OCI-LY7 (cell line): Measurements from ENCODE around the gene TUSC2. TPM values are rescaled to one million over a fixed set of nuclear protein-coding genes. Genes with fewer than 3 reads are reported as not detected.

Experiments
- BruUV-seq: library from RNA; stranded (reverse); fragments of 400-500 nt; replicated peaks from 2 replicates; lab custom pipeline; 2021; lab: Mats Ljungman, UMichigan
- CTCF ChIA-PET: fragments of 300-600 bp; sonication (Branson Sonifier 250); formaldehyde crosslinking; loops from one replicate; lab custom pipeline; 2022; ENCODE audit warnings: antibody characterized with exemption; ENCODE audit not compliant: unreplicated experiment; lab: Charles Lee
- POLR2A ChIA-PET: fragments of 300-600 bp; sonication (Branson Sonifier 250); formaldehyde crosslinking; loops from one replicate; lab custom pipeline; 2022; ENCODE audit warnings: antibody characterized with exemption; lab: Charles Lee
- DNase-seq: peaks from one replicate; pipeline ENCODE4 v3.0.0-alpha.2; 2015; ENCODE audit warnings: low spot score
- H2AFZ ChIP-seq: fragments of 200-600 bp; sonication (generic), shearing (Covaris generic); 2 replicates; pipeline ENCODE4 v1.6.1; 2014; ENCODE audit warnings: mild to moderate bottlenecking, antibody characterized with exemption, low read length, moderate library complexity
- H3K27ac ChIP-seq: fragments of 200-600 bp; sonication (generic); 2 replicates; pipeline ENCODE4 v1.5.1; 2014; ENCODE audit warnings: mixed run types, low read depth, mild to moderate bottlenecking, moderate library complexity, low read length, inconsistent platforms; ENCODE audit not compliant: poor library complexity, severe bottlenecking
- H3K36me3 ChIP-seq: fragments of 200-600 bp; sonication (generic); 2 replicates; pipeline ENCODE4 v1.6.1; 2014; ENCODE audit warnings: mild to moderate bottlenecking, antibody characterized with exemption, low read length, moderate library complexity, mixed read lengths; ENCODE audit not compliant: insufficient read depth
- H3K4me1 ChIP-seq: fragments of 200-600 bp; sonication (generic); 2 replicates; pipeline ENCODE4 v1.5.1; 2014; ENCODE audit warnings: mild to moderate bottlenecking, low read length; ENCODE audit not compliant: insufficient read depth, poor library complexity, severe bottlenecking
- H3K4me2 ChIP-seq: fragments of 200-600 bp; sonication (generic); 2 replicates; pipeline ENCODE4 v1.6.1; 2014; ENCODE audit warnings: mild to moderate bottlenecking, low read length
- H3K4me3 ChIP-seq: fragments of 200-600 bp; sonication (generic); 2 replicates; pipeline ENCODE4 v1.5.1; 2014; ENCODE audit warnings: mild to moderate bottlenecking, low read depth, low read length; ENCODE audit not compliant: poor library complexity, severe bottlenecking
- H3K79me2 ChIP-seq: fragments of 200-600 bp; sonication (generic); 2 replicates; pipeline ENCODE4 v1.6.1; 2016; ENCODE audit warnings: low read depth, mild to moderate bottlenecking, low read length, moderate library complexity, mixed read lengths; ENCODE audit not compliant: insufficient read depth
- H3K9me2 ChIP-seq: fragments of 200-600 bp; sonication (generic); 2 replicates; pipeline ENCODE4 v1.6.1; 2016; ENCODE audit warnings: mild to moderate bottlenecking, low read length, mixed read lengths; ENCODE audit not compliant: insufficient read depth
- H3K9me3 ChIP-seq: fragments of 200-600 bp; sonication (generic); 2 replicates; pipeline ENCODE4 v1.6.1; 2014; ENCODE audit warnings: mild to moderate bottlenecking, mixed run types, low read length, mixed read lengths
- H4K20me1 ChIP-seq: fragments of 200-600 bp; sonication (generic); 2 replicates; pipeline ENCODE4 v1.6.1; 2014; ENCODE audit warnings: mild to moderate bottlenecking, antibody characterized with exemption, low read length, moderate library complexity, mixed read lengths; ENCODE audit not compliant: insufficient read depth
- EZH2phosphoT487 ChIP-seq: fragments of 200-600 bp; sonication (generic); IDR thresholded peaks from 2 replicates; pipeline ENCODE4 v1.6.1; 2018; ENCODE audit warnings: low read depth, borderline replicate concordance, mild to moderate bottlenecking, mixed run types, antibody characterized with exemption, low read length, moderate library complexity, mixed read lengths
- intact Hi-C: fragments of 100-400 bp; cut with micrococcal nuclease; formaldehyde crosslinking; loops from one replicate; pipeline ENCODE4 v1.10.0; 2022; ENCODE audit not compliant: unreplicated experiment
- total RNA-seq, 2 experiments: library from RNA; depleted of rRNA in 1 of 2; stranded (reverse); fragments of >200 nt in 1 of 2; shearing (Covaris generic) in 1 of 2; gene quantifications; 2 replicates each; pipeline ENCODE4 v1.2.3, GENCODE V29; 2014 to 2022
- TF ChIP-seq, protein P1 (sequence below): fragments of 200-600 bp; sonication (generic); conservative IDR thresholded peaks from 2 replicates; pipeline ENCODE4 v1.5.1; 2014; ENCODE audit warnings: mild to moderate bottlenecking, antibody characterized with exemption, low read length, moderate library complexity, mixed read lengths

The TUSC2 gene
- total RNA-seq, 2 experiments from 2014 or later: 20.4 to 24.5 TPM

- Histone ChIP-seq H3K79me2 (no peaks in the 10 kb centered on the region), H3K9me3 (no peaks in the 10 kb centered on the region), H3K36me3 (peaks cover 15% of the 10 kb centered on the region; the same call in 1 of the 2 replicates), H3K9me2 (no peaks in the 10 kb centered on the region), H3K27ac (peak overlapping the region; percentile 51), H3K4me2 (peak overlapping the region; percentile 73), H4K20me1 (no peaks in the 10 kb centered on the region), H2AFZ (no peak overlapping the region), H3K4me3 (peak overlapping the region; percentile 72), H3K4me1 (peaks cover 49% of the 10 kb centered on the region)
- ChIA-PET POLR2A (interaction anchor here (0.9 to 1.1 kb wide), 2 partner anchors 14 to 17 kb away, joined by 5 to 6 read pairs; no protein-coding TSS in a partner anchor), CTCF (interaction anchor here (0.6 kb wide), 1 partner anchor 28 kb away, joined by 3 read pairs; no protein-coding TSS in a partner anchor)
- DNase-seq: no peak
- TF ChIP-seq, protein P1, sequence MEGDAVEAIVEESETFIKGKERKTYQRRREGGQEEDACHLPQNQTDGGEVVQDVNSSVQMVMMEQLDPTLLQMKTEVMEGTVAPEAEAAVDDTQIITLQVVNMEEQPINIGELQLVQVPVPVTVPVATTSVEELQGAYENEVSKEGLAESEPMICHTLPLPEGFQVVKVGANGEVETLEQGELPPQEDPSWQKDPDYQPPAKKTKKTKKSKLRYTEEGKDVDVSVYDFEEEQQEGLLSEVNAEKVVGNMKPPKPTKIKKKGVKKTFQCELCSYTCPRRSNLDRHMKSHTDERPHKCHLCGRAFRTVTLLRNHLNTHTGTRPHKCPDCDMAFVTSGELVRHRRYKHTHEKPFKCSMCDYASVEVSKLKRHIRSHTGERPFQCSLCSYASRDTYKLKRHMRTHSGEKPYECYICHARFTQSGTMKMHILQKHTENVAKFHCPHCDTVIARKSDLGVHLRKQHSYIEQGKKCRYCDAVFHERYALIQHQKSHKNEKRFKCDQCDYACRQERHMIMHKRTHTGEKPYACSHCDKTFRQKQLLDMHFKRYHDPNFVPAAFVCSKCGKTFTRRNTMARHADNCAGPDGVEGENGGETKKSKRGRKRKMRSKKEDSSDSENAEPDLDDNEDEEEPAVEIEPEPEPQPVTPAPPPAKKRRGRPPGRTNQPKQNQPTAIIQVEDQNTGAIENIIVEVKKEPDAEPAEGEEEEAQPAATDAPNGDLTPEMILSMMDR: no peak
- no peak for TF ChIP-seq EZH2phosphoT487
- intact Hi-C loops: loop anchor here (5.0 kb wide), 1 partner anchor 93 kb away; no protein-coding TSS in a partner anchor
- BruUV-seq: TSS peak; percentile 35
Observed at GRCh38 chr3:50319894-50320625, 8.0 kb downstream of the TUSC2 start.

- Histone ChIP-seq H3K36me3 (peaks cover 10% of the 10 kb centered on the region; the same call in 1 of the 2 replicates), H2AFZ (no peak overlapping the region), H3K79me2 (no peaks in the 10 kb centered on the region), H3K4me3 (no peak overlapping the region), H3K4me2 (peak overlapping the region; percentile 73; the same call in 1 of the 2 replicates), H3K4me1 (peaks cover 49% of the 10 kb centered on the region), H3K9me2 (no peaks in the 10 kb centered on the region), H4K20me1 (no peaks in the 10 kb centered on the region), H3K9me3 (no peaks in the 10 kb centered on the region), H3K27ac (peak overlapping the region; percentile 18)
- ChIA-PET POLR2A (interaction anchor here (1.1 kb wide), 1 partner anchor 18 kb away, joined by 4 read pairs; no protein-coding TSS in a partner anchor), CTCF (no interaction called here)
- no TSS peak for BruUV-seq
- intact Hi-C loops: no loop called here
- no peak for DNase-seq
- TF ChIP-seq EZH2phosphoT487: no peak
- TF ChIP-seq, protein P1: no peak
Observed at GRCh38 chr3:50319181-50319893, 8.7 kb downstream of the TUSC2 start.
